Frontal cortex (tissue), 4 donors: ENCODE data around the gene PDE4D. TPM values are rescaled to one million over a fixed set of nuclear protein-coding genes. Genes with fewer than 3 reads are reported as not detected.

Experiments used
- DNase-seq, 2 donors: peaks; one replicate each; pipeline ENCODE4 v3.0.0; 2012; ENCODE audit warnings: low spot score in 2 of 2
- FAIRE-seq: peaks from 2 replicates; lab custom pipeline; 2012; peaks lifted over from hg19 to GRCh38; lab: Jason Lieb, UNC
- total RNA-seq: library from RNA; depleted of rRNA; stranded (reverse); fragments of >200 nt; gene quantifications from one replicate; pipeline ENCODE4 v1.2.3, GENCODE V29; 2014
- donor health status: control.
- donor health status: control.
- donor health status: control.

Gene PDE4D
- total RNA-seq, 1 donor from 2014 or later: 210 TPM

DNA sequence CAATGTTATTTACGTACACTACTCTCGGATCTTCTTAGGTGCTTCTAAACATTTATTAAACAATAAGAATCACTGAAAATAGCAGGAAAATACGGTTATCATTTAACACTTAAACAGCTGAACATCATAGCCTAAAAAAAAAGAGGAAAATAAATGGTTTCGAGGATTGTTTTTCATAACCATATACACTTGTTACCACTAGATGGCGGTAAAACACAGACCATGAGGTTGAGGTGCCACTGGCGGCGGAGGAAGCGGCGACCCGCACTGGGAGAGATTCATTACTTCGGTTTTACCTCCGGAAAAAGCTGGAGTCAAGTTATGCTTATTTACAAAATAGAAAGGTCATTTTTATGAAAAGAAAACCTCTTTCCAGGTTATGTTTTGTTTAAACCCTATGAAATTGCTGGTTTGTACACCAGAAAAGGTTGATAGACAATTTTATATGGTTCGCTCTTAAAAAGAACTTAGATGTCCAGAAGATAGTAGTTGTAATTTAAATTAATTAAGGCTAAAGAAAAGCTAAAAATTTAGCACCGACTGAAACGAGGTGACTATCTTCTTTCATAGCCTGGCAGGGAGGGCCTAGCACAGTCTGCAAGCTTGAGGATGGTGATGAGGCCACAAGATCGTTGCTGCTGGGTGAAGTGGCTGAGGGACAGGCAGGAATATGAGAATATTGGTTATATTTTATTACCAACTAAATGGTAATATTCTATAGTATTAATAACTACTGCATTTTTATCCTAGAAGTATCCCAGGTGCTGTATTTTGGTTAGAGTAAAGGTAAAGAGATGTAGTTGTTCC, 704.9 kb downstream of the PDE4D start:
- FAIRE-seq (peak; percentile 74), DNase-seq (peak; percentile 10 to 40)

DNA sequence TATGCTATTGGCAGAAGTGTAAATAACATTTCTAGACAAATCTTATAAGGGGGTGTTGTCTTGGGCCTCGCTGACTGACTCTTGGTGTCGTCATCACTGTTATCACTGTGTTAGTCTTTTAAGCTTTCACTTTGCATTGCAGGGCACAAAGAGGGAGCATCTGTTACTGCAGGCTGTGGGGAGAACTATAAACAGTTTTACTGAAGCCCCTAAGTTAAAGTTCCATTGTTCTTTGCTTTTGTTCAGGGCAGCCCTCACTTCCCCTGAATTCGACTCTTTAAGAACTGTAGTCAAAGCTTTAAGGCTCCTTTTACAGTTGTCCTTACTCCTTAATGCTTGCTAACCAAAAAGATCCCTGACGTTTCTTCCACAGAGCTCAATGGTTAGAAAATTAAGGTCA, 705.7 kb downstream of the PDE4D start:
- DNase-seq: no peak

DNA sequence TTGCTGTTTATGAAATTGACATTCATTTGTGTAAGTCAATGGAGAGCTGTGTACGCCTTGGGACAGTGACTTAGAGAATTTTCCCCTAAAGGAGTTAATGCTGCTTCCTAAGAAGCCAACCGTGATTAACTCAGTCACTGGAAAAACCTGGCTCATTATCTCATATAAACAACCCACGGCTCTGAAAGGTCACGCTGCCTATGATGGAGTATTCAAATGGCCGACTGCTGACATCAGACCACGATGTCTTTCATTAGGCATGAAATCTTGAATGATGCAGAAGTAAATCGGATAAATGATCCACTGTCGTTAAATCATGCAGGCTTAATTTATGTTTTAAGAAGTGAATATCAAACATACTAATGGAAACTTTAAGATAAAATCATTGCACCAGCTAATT, 706.9 kb downstream of the PDE4D start:
- DNase-seq: no peak
- no peak for FAIRE-seq

More for the DNA sequence above, 705.7 kb downstream of the PDE4D start:
- FAIRE-seq: no peak

DNA sequence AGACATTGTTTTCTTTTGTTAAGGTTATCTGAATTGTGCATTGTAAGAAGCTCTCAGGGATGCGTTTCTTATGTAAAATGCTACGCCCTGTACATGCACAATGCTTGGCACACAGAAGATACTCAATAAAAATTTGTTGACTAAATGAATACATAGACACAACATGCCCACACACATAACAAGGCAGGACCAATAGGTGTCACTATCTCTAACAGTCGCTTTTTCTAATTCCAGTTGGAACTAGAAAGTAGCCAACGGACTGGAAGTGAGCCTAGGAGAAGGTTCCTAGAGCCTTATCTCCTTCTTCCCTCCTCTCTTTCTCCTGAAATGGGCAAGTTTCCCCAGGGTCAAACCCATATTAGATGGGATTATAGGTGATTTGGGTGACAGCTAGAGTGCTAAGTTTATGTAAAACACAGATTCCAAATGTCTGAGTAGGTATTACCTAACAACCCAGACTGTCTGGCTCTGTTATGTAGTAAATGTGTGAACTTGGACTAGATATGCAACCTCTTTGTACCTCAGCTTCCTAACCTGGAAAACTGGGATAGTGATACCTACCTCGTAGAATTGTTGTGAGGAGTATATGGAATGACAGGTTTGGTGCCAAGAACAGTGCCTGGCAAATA, 707.7 kb downstream of the PDE4D start:
- no peak for FAIRE-seq
- no peak for DNase-seq

DNA sequence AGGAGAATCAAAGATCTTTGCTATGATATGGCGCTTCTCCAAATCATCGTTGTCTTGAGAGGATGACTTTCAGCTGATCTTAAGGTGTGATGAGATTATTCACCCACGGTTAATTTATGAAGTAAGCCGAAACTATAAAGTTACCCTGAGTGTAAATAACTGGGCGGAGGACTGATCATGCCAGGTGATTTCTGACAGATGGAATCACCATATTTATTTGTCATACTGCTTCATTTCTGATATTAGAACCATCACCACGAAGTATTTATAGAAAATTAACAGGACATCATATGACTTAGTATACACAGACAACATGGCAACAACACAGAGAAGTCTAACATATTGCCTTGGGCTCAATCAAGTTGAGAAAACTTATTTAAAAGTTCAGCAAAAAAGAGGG, 708.8 kb downstream of the PDE4D start:
- FAIRE-seq: no peak
- no peak for DNase-seq

DNA sequence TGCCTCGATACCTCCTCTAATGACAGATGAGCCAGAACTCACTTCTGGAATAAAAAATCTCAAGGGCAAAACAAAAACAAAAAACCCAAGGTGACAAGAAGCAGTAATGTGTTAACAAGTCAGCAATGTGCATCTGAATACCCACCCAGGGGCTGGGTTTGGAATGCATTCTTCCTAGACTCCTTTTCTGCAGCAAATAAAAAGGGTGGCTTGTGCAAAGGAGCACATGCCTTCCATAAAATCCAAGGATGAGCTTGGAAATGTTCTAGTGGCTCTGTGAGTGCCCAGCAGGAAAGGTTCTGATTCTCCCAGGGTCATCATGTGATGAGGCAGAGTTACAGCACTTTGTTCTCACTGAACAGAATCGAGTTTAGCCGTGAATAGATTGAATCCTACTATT, 710.8 kb downstream of the PDE4D start:
- no peak for DNase-seq
- FAIRE-seq: no peak

DNA sequence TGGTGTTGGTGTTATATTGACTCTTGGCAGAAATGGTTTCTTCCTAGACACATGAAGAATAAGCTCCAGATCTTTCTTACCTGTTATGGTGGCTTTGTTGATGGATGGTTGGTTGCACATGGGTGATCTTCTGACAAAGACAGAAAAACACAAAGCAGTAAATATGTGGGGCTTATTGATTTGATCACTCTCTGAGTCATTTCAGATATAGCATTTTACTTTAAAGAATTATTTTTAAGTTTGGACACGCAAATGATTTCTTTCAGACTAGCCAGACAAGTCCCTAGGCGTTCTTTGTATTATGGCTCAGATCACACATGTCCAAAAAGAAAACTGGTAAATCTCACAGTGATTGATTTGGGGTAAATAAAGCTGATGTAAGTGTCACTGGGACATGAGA, 713.0 kb downstream of the PDE4D start:
- no peak for DNase-seq
- no peak for FAIRE-seq

DNA sequence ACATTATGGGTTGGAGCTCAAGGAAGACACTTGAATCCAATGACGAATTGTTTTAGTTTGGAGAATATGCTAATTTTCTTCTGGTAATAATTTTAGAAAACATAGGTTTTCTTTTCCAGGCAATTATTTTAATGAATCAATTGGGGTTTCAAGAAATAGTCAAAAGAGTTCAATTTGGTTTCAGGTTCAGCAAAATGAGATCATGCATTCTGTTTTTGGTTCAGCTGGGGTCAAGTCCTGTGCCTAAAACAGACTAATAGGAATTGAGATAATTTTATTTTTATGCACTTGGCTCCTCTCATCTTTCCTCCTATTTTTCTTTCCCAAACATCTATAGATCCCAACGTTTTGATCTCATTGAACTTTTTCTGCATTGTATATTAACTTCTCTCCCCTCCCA, 713.8 kb downstream of the PDE4D start:
- no peak for FAIRE-seq
- DNase-seq: no peak

DNA sequence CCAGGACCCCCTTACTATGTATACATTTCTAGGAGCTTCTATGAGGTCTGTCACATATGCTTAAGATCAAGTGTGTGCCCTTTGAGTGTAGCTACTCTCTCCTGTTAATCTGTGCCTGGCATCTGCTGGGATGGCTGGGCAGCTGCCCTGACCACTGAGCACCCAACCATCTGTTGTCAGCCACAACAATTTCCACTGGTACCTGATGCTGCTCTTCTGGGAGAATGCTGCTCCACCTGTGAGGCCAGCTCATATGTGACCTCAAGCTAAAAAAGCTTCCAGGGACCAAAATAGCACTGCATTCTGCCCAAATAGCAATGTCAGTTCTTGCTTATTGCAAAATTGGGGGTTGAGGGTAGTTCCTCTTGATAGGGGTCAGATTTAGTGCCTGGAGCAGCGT, 715.0 kb downstream of the PDE4D start:
- no peak for DNase-seq
- FAIRE-seq: no peak

DNA sequence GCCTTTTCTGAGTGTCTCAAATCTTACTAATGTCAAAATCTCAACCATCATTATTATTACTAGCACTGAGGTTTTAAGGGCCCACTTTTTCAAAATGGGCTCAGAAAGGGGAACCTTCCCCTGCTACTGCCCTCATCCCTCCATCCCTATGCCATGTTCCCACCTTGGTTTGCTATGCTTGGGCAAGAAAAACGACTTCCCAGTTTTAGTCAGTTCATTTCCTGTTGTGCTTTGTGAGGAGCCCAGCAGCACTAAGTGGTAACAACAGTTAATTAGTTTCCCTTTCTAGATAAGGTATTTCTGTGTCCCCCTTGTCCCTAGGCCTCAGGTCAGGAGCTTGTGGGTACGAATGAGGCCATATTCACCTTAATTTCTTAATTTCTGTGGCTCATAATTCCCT, 715.5 kb downstream of the PDE4D start:
- DNase-seq (no peak), FAIRE-seq (no peak)

DNA sequence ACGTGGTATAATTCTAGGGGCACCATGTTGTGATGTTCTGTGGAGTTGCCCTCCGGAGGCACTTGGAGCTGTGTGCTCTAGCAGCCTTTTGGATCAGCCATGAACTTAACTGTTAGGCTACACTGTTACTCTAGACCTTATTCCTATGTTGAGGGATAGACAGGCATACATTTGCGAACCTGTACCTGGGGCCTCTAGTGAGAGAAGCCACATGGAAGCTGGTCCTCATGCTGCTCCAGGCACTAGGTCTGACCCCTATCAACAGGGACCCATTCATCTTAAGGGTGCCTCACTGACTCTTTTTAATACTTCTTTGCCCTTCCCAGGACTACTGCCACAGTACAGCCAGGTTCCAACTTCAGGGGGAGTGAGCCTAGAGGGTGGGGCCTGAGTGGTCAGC, 715.9 kb downstream of the PDE4D start:
- FAIRE-seq (no peak), DNase-seq (no peak)

DNA sequence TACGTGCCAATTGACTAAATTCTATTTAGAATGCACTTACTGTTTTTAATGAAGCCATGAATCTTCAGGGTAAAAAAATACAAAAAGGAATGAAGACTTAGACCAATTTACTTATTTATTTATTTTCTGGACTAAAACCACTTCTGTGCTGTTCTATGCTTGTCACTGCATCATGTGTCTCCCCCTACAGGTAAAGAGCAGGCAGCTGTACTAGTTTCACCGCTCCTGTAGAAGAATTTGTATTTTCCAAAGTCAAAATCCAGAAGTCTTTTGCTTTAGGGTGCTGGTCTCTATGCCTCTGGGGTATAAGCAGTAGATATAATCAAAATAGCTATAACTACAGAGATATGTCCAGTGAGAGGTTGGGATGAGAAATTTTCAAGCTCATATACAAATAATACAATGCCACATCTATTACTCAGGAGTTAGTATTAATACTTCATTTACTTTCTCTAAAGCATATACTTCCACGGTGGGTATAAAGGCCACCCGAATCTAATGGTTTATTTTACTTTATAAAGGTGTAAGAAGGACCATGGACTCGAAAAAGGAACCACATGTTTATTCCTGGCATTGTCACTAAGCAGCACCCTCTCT, 719.2 kb downstream of the PDE4D start:
- FAIRE-seq: peak; percentile 54

DNA sequence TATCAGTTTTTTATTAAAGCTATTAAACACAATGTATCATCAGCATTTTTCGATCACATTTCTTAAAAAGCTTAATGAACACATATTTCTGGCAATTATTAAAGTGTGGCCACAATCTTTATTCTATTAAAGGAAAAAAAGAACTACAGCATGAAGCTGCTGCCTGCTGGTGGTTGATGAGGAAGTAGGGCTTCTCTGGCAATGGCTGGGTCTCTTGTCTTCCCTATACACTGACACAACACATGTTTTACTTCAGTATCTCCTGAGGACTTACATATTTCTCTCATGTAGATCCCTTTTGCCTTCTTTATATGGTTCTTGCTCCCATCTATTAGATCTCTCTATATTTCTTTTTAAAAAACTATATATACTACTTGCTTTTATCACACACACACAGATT, 719.9 kb downstream of the PDE4D start:
- FAIRE-seq: no peak
- DNase-seq: no peak

More for the DNA sequence above, 719.2 kb downstream of the PDE4D start:
- peak in 1 of 2 donors; percentile 38 for DNase-seq

DNA sequence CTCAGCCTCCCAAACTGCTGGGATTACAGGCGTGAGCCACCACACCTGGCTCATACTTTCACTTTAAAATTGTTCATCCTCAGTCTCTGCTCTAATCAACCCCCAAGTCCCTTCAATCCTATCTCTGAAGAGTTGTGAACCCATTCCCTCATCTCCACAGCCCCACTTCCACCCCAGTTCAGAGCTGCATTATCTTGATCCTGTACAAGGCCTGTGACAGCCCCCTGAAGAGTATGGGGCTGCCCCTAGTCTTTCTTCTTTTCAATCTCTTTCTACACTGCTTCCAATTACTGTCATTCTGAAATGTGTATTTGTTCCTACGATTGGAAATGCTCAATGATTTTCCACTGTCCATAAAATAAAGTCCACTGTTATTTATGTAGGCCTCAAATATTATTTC, 722.4 kb downstream of the PDE4D start:
- DNase-seq: no peak
- no peak for FAIRE-seq

DNA sequence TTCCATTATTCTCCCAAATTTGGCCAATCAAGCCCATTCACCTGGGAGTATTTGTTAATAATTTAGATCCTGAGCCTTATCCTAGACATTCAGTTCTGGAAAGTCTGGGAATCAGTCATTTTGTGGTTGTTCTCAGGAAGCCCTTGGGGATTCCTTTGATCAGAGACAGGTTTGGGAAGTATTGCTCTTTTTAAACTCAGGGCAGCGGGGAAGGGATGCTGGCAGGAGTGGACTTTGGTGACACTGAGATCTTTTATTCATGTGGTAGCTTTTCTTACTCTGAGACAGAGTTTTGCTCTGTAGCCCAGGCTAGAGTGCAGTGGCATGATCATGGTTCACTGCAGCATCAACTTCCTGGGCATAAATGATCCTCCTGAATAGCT, 723.8 kb downstream of the PDE4D start:
- no peak for FAIRE-seq
- no peak for DNase-seq

DNA sequence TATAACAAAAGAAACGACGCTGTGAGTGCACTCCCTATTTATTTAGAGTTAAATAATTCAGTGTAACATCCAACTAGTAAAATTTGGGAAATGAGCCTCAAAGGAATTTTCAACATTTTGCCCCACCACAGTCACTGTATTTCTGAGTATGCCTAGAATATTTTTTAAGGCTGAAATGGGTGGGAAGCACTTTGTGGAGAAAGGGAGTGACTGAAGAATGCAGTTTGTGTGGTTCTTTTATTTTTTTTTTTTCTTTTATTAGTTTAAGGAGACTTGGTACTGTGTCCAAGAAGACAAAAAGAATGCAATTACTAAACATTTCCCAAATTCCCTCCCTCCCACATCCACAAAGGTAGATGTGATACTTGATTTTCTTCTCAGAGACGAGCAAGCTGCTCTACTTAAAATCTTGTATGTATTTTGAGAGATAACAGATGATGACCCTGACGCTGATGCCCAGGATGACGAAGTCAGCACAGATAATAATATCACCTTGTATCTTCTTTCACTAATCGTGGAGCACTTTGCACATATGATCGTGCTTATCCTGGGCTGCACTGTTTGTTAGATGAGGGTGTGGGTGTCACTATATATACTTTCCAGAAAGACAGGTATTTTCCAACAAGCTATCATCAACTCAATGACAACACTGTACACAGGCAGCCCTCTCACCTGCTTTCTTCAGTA, 724.3 kb downstream of the PDE4D start:
- DNase-seq (no peak), FAIRE-seq (no peak)

DNA sequence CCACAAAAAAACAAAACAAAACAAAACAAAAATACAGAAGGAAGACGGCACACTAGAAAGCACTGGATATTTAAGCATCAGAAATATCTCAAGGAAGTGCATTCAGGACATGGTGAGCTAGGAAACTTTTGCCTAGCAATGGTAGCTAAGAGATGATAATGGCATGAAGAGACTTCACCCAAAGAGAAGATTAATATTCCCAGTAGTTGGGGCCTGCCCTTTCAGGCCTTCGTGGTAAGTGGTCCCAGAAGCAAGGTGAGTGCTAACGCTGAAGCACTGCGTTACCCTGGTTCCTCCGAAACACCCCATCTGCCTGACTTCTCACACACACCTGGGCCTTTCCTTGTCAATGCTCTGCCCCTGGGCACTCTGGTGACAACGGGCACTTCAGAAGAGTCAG, 725.5 kb downstream of the PDE4D start:
- DNase-seq: no peak
- no peak for FAIRE-seq

DNA sequence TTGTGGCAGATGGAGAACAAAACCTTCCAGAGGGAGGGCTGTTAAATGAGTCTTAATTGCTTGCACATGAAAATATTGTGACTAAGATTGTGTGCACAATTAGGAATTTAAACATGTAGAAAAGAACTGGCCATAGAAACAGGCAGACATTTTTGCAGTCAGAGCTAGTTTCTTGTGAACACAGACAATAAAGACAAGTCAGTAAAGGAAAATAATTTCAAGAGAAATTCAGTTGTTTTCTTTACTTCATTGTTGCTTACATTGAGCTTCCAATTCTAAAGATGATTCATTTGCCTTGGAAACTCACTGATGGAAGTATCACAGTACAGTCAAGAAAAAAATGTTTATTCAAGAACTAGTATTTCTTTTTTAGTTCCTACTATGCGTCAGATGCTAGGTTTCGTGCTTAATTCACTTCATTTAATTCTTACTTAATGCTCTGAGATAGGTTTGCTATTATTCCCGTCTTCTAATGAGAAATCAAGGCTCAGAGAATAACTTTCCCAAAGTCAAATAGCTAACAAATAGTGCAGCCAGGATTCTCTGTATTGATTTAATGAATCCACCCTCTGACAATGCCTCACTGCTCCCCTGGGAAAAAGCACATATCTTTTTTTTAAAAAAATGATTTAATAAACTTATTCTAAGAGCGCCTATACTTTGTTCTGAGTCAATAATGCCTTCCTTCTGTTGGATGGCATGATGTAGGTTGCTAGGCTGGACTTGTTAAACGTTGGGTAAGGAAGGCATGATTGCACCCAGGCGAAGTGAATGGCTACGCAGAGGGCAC, 729.3 kb downstream of the PDE4D start:
- FAIRE-seq (no peak), DNase-seq (no peak)

DNA sequence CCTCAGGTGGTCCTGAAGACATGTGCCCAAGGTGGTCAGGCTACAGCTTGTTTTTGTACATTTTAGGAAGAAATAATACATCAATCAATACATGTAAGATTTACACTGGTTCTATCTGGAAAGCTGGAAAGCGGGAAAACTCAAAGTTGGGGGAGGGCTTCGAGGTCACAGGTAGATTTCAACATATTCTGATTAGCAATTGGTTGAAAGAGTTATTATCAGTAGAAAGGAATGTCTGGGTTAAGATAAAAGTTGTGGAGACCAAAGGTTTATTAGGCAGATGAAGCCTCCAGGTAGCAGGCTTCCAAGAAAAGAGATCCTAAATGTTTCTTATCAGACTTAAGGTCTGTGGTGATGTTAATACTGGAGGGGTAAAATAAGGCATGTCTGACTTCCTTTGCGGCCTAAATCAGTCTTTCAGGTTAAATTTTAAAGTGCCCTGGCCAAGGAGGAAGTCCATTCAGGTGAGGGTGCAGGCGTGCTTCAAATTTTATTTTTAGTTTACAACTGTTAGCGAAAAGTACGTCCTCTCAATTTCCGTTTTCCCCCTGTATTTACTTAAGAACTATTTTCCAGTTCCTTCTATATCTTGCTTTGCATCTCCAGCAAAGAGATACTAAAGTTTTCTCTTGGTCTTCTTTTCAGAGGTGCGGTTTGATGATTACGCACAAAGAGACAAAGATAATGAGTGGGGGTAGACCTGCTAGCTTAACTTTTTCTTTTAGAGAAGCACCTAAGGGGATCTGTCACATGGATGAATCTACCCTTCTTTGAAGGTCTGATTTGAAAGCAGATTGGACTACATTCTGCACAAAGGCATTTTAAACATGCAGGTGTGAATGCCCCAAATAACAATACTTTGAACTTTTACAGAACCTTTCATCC, 732.1 kb downstream of the PDE4D start:
- FAIRE-seq: no peak
- DNase-seq: no peak
